ENCODE data around the gene EPS8L2. TPM values are rescaled to one million over a fixed set of nuclear protein-coding genes. Genes with fewer than 3 reads are reported as not detected.
A peak's percentile ranks its signal among the peaks of the same experiment; 100 is the strongest.
"Not testable (repeated sequence)": the region's sequence is repeated elsewhere in the genome, so short reads cannot be mapped to it uniquely, and the experiment has no call there.

The EPS8L2 gene
- total RNA-seq, 2 donors from 2014 or later, result 126 to 153 TPM

- WGBS, 2 donors, result 18 to 21% methylated on average over 10 to 17 of the region's 17 CpGs
Measured at GRCh38 chr11:729492-730074, 23.6 kb downstream of the EPS8L2 start.

GRCh38 chr11:733072-733471, 27.0 kb downstream of the EPS8L2 start:
- 75 to 78% methylated on average over 20 of the region's 20 CpGs for WGBS, 2 donors
- ATAC-seq (no peak), DNase-seq (no peak)

More at GRCh38 chr11:729492-730074, 23.6 kb downstream of the EPS8L2 start:
- no peaks in the 10 kb centered on the region for H3K9me3 ChIP-seq
- no peak overlapping the region for H3K4me3 ChIP-seq
- ATAC-seq (no peak), DNase-seq (peak in 1 of 4 donors; percentile 19)
- TF ChIP-seq POLR2A (IDR thresholded peaks at IDR 0.05), result no peak
- no peak for TF ChIP-seq CTCF (IDR thresholded peaks at IDR 0.05)
- H3K27me3 ChIP-seq, result peaks cover 0 to 4% of the 10 kb centered on the region in 2 donors
- intact Hi-C loops (cut with DNase I), result loop anchor here (10.0 kb wide), 1 partner anchor 175 kb away; no protein-coding TSS in a partner anchor
- H3K4me1 ChIP-seq, result peaks cover 34% of the 10 kb centered on the region
- no peak overlapping the region for H3K27ac ChIP-seq
- H3K36me3 ChIP-seq (replicated peaks in 1 of 2; ENCODE audit: insufficient read depth in 1 of 2, low read depth in 2 of 2), result no peaks in the 10 kb centered on the region

GRCh38 chr11:734541-734940, 28.5 kb downstream of the EPS8L2 start:
- H3K4me1 ChIP-seq; ATAC-seq; H3K27me3 ChIP-seq; H3K27ac ChIP-seq; H3K4me3 ChIP-seq; intact Hi-C loops (cut with DNase I); H3K9me3 ChIP-seq; H3K36me3 ChIP-seq (replicated peaks in 1 of 2; ENCODE audit: insufficient read depth in 1 of 2, low read depth in 2 of 2); DNase-seq: not testable (repeated sequence)
- 79 to 90% methylated on average over 17 of the region's 26 CpGs for WGBS, 2 donors

More at GRCh38 chr11:733072-733471, 27.0 kb downstream of the EPS8L2 start:
- H3K36me3 ChIP-seq (replicated peaks in 1 of 2; ENCODE audit: insufficient read depth in 1 of 2, low read depth in 2 of 2), result no peaks in the 10 kb centered on the region
- no peak overlapping the region for H3K4me3 ChIP-seq
- peaks cover 4% of the 10 kb centered on the region for H3K4me1 ChIP-seq
- intact Hi-C loops (cut with DNase I), result no loop called here
- TF ChIP-seq CTCF (IDR thresholded peaks at IDR 0.05) (no peak), POLR2A (IDR thresholded peaks at IDR 0.05) (no peak)
- peaks cover 0 to 4% of the 10 kb centered on the region in 2 donors for H3K27me3 ChIP-seq
- no peaks in the 10 kb centered on the region for H3K9me3 ChIP-seq
- H3K27ac ChIP-seq, result no peak overlapping the region

GRCh38 chr11:737366-737765, 31.3 kb downstream of the EPS8L2 start:
- no peaks in the 10 kb centered on the region for H3K9me3 ChIP-seq
- no peaks in the 10 kb centered on the region for H3K36me3 ChIP-seq (replicated peaks in 1 of 2; ENCODE audit: insufficient read depth in 1 of 2, low read depth in 2 of 2)
- WGBS, 2 donors, result 55 to 66% methylated on average over 11 of the region's 11 CpGs
- no peak overlapping the region for H3K27ac ChIP-seq
- no peak for ATAC-seq
- intact Hi-C loops (cut with DNase I), result no loop called here
- H3K27me3 ChIP-seq, result no peaks in the 10 kb centered on the region
- no peak for TF ChIP-seq POLR2A (IDR thresholded peaks at IDR 0.05)
- no peak for TF ChIP-seq CTCF (IDR thresholded peaks at IDR 0.05)
- H3K4me1 ChIP-seq, result no peaks in the 10 kb centered on the region
- H3K4me3 ChIP-seq, result no peak overlapping the region
- no peak for DNase-seq

- ATAC-seq; H3K27me3 ChIP-seq; DNase-seq; H3K4me3 ChIP-seq; H3K9me3 ChIP-seq; H3K27ac ChIP-seq; H3K36me3 ChIP-seq (replicated peaks in 1 of 2; ENCODE audit: insufficient read depth in 1 of 2, low read depth in 2 of 2); H3K4me1 ChIP-seq; intact Hi-C loops (cut with DNase I): not testable (repeated sequence)
- WGBS, 2 donors, result 59 to 62% methylated on average over 10 of the region's 10 CpGs
Measured at GRCh38 chr11:737899-738298, 31.9 kb downstream of the EPS8L2 start.

GRCh38 chr11:742156-742546, 36.1 kb downstream of the EPS8L2 start:
- TF ChIP-seq CTCF (IDR thresholded peaks at IDR 0.05), result no peak
- TF ChIP-seq POLR2A (IDR thresholded peaks at IDR 0.05), result no peak
- ATAC-seq, result no peak
- DNase-seq, result no peak
- intact Hi-C loops (cut with DNase I), result no loop called here
- H3K27ac ChIP-seq, result no peak overlapping the region
- H3K4me3 ChIP-seq, result no peak overlapping the region
- no peaks in the 10 kb centered on the region for H3K27me3 ChIP-seq
- 92 to 95% methylated on average over 3 of the region's 3 CpGs for WGBS, 2 donors
- H3K9me3 ChIP-seq, result no peaks in the 10 kb centered on the region
- peaks cover 10% of the 10 kb centered on the region for H3K4me1 ChIP-seq
- H3K36me3 ChIP-seq (replicated peaks in 1 of 2; ENCODE audit: insufficient read depth in 1 of 2, low read depth in 2 of 2), result no peaks in the 10 kb centered on the region

All from body of pancreas (tissue), 4 donors.